ENCODE data around the gene ADISSP. TPM values are rescaled to one million over a fixed set of nuclear protein-coding genes. Genes with fewer than 3 reads are reported as not detected.

Gene ADISSP
- total RNA-seq, 1 donor from 2014 or later: 29.1 TPM

- ATAC-seq: no peak
Observed at GRCh38 chr20:3778976-3779375, 11.4 kb upstream of the ADISSP start.

- peak; percentile 45 for ATAC-seq
Observed at GRCh38 chr20:3777716-3778629, 10.4 kb upstream of the ADISSP start.

GRCh38 chr20:3777381-3777715 lies 9.8 kb upstream of the ADISSP start:
- no peak for ATAC-seq

- ATAC-seq: no peak
Observed at GRCh38 chr20:3775457-3776108, 8.0 kb upstream of the ADISSP start.

GRCh38 chr20:3771552-3772058 lies 4.1 kb upstream of the ADISSP start:
- ATAC-seq: no peak

- ATAC-seq: peak; percentile 54
Observed at GRCh38 chr20:3768342-3769130, 983 bp upstream of the ADISSP start.

GRCh38 chr20:3767110-3767426 lies 485 bp downstream of the ADISSP start:
- peak; percentile 13 for ATAC-seq

- no peak for ATAC-seq
Observed at GRCh38 chr20:3766422-3767109, 987 bp downstream of the ADISSP start.

- no peak for ATAC-seq
Observed at GRCh38 chr20:3765171-3765882, 2.2 kb downstream of the ADISSP start.

GRCh38 chr20:3764659-3765058 lies 2.9 kb downstream of the ADISSP start:
- ATAC-seq: no peak

- ATAC-seq: no peak
Observed at GRCh38 chr20:3763671-3764601, 3.6 kb downstream of the ADISSP start.

GRCh38 chr20:3760655-3761348 lies 6.8 kb downstream of the ADISSP start:
- no peak for ATAC-seq

- no peak for ATAC-seq
Observed at GRCh38 chr20:3759884-3760283, 7.7 kb downstream of the ADISSP start.

- no peak for ATAC-seq
Observed at GRCh38 chr20:3759316-3759823, 8.2 kb downstream of the ADISSP start.

GRCh38 chr20:3758566-3758965 lies 9.0 kb downstream of the ADISSP start:
- no peak for ATAC-seq

GRCh38 chr20:3757268-3757667 lies 10.3 kb downstream of the ADISSP start:
- no peak for ATAC-seq

- no peak for ATAC-seq
Observed at GRCh38 chr20:3755814-3756480, 11.6 kb downstream of the ADISSP start.

- no peak for ATAC-seq
Observed at GRCh38 chr20:3755269-3755668, 12.3 kb downstream of the ADISSP start.

- ATAC-seq: no peak
Observed at GRCh38 chr20:3754276-3754630, 13.3 kb downstream of the ADISSP start.

Measured in esophagus mucosa (tissue), 1 donor.